CD4-positive, alpha-beta T cell treated with Interleukin-12 subunit alpha and Interleukin-12 subunit beta, for 1 hour (primary cell): ENCODE data around the gene TOM1.
A peak's percentile ranks its signal among the peaks of the same experiment; 100 is the strongest.

ENCODE experiments used
- DNase-seq: peaks from one replicate; pipeline ENCODE4 v3.0.0-alpha.2; 2020

The TOM1 gene

GRCh38 chr22:35299673-35300499, at the start of gene TOM1:
Gene TOM1, plus strand, starts transcription at chr22:35299894. Its CDS starts 35 bp downstream, at chr22:35299929.
- peak; percentile 98 for DNase-seq

GRCh38 chr22:35250156-35250555, 49.5 kb upstream of the TOM1 start:
- DNase-seq = no peak

DNA sequence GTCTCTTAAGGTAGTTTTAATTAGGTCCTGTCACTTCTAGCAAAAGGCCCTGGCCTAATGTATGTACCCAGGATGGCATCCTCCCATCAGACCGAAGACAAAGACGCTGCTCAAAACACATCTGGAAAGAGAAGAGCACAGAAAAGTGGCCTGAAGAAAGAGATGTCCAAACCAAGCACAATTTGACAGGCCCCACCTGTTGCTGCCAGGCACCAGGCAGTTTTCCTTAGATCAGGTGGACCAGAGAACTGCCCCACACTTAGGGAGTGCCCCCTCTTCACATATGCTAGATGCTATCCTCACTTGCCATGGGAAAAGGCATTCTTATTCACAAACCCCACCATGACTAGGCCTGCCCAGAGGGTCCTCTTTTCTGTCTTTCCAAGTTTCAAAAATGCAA, 45.7 kb upstream of the TOM1 start:
- DNase-seq = no peak

- no peak for DNase-seq
Observed at GRCh38 chr22:35257002-35257320, 42.7 kb upstream of the TOM1 start.

GRCh38 chr22:35257321-35258190, 42.1 kb upstream of the TOM1 start, which contains the start of gene HMGXB4:
Gene HMGXB4, plus strand, starts transcription at chr22:35257493. Its CDS starts 4,898 bp downstream, at chr22:35262391.
- peak; percentile 91 for DNase-seq

DNA sequence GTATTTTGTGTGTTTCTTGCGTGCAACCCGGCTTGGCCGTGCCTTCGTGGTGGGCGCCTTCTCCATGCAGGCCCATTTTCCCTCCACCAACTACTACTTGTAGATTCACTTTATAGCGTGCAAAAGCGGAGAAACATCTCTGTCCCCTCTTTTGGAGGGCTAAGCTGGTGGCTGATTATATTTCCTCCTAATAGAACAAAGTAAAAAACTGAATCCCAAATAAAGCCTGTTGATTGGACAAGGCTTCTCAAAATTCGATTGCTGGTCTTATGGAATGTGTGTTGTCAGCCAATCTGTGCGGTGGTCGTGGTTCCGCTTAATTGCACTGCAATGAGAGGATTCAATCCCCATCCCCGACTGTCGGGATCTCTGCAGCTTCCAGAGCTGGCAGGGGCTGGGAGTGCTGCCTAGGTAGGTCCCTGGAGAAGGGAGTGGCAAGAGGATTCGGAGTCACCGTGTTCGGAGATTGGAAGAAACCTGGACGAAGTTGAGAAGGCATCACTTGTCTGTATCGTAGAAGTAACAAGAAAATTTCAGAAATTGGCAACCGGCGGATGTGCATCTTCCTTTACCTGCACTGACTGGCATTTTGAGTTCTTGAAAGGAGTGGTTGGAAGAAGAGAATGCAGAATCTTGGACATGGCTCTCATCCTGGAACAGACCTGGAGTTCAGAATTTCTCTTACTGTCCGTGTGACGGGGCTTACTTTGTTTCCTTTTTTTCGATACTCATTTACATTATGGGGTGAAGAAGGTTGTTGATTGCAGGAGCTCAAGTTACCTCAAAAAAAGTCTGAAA, 41.3 kb upstream of the TOM1 start:
- DNase-seq = no peak

DNA sequence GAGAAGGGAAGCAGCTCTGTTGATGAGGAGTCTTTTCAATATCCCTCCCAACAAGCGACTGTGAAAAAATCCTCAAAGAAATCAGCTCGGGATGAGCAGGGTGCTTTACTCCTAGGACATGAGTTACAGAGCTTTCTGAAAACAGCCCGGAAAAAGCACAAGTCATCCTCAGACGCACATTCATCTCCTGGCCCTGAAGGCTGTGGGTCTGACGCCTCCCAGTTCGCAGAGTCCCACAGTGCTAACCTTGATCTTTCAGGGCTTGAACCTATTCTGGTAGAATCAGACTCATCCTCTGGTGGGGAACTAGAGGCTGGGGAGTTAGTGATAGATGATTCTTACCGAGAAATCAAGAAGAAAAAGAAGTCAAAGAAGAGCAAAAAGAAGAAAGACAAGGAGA, 34.7 kb upstream of the TOM1 start:
- no peak for DNase-seq

DNA sequence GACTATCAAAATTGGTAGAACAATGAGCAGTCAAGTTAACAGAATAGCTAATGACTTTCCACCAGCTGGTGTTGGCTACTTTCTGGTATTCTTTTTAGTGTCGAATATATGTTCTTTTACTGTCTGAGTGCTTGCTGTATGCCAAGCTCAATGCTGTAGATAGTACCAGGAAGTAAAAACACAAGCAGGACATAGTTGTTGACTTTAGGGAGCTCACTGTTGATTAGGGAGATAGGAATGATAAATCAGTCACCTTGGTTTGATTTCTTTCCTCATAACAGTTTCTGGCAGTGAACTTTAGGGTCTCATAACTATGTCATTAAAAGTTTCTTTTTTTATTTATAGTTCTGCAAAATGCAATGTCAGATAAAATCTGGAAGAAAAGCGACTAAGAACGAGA, 33.4 kb upstream of the TOM1 start:
- no peak for DNase-seq

- no peak for DNase-seq
Observed at GRCh38 chr22:35269630-35270029, 30.1 kb upstream of the TOM1 start.

DNA sequence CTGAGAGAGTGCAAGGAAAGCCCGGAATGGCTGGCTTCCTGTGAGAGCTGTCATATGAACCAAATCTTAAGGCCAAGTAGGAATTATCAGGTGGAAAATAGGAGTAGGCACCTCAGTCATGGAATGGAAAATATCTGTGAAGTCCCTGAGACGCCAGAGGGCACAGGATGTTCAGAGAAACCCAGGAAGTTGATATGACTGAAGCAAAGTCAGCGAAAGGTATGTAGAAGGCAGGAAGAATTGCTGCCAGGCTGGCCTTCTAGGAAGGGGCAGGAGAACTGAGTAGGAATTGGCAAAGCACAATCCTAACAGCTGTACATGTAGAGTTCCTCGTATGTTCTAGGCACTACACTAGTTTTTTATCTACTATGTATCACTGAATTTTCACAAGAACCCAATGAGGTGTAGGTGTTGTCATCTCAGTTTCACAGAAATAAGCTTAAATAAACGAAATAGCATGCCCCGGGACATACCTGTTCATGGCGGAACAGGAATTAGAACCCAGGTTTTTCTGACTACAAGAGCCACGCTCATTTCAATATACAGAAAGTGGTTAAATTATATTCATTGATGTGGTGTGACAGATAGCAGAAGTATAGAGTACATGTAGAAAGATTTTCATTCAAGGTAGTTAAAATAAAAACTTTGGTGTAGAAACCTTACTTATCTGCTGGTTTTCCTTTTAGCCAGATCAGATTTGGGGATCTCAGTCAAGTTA, 25.4 kb upstream of the TOM1 start:
- DNase-seq = peak; percentile 9

GRCh38 chr22:35275580-35275979, 24.1 kb upstream of the TOM1 start:
- no peak for DNase-seq

DNA sequence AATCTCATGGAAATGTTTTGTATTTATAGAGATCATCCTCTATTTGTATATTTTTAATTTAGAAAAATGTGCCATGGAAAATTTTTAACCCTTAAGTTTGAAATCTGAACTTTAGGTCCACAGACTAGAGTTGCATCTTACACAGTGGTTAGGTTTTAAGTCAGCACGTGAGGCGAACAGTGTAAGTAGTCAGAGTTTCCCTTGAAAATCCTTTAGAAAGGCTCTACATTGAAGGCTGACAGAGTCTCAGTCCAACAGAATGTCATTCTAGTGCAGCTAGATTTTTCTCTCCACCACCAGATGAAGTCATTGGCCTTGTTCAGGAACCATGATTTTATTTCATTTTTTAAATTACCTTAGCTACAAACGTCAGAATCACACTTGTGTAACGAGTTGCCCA, 23.7 kb upstream of the TOM1 start:
- DNase-seq = no peak

GRCh38 chr22:35288116-35288515, 11.6 kb upstream of the TOM1 start:
- no peak for DNase-seq

DNA sequence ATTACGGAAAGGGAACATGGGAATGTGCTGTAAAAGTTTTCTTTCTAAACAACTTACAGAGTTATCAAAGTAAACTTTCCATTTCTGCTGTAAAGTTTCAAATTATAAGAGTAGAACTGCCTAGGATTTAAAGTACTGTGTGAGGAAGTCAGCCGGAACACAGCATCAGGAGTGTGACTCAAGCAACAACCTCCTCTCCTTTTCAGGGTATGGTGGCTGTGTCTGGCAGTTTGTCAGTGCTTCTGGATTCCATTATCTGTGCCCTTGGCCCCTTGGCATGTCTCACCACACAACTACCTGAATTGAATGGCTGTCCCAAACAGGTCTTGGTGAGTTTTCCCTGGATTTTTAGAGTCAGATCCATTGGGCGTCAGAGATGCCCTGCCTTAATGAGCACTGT, 6.9 kb upstream of the TOM1 start:
- no peak for DNase-seq

DNA sequence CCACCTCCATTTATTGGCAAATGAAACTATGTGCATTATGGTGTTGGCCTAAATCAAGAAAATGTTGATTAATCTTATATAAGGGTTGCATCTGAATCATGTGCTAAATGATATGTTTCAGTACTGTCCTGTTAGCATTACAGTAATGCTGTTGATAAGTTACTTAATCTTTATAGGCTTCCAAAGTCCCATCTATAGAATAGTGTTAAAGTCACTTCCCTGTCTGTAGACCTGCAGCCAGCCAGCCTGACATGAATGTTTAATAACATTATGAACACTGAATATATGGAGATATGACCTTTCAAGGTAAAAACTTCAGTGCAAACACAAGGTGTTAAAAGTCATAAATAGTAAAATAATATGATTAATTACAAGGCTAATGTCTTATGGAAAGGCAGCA, 3.6 kb upstream of the TOM1 start:
- DNase-seq = no peak

DNA sequence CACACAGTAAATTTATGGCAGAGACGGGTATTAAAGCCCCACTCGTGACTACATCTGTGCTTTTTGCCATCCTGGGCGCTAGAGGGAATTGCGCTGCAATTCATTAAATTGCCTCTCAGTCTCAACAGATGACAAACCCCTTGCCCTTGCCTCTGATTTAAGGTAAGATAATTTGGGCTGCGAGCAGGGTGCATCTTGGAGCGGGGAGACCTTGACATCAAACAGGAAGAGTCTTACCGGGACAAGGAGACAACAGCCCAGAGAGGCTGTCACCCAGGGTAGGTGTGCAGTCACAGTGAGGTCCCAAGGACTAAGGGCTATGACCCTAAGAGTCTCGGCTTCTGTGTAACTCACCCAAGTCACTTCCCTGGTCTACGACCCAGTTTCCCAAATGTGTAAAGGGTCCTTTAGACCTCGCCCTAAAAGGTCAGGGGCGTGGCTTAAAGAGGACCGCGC, 449 bp upstream of the TOM1 start:
- no peak for DNase-seq

DNA sequence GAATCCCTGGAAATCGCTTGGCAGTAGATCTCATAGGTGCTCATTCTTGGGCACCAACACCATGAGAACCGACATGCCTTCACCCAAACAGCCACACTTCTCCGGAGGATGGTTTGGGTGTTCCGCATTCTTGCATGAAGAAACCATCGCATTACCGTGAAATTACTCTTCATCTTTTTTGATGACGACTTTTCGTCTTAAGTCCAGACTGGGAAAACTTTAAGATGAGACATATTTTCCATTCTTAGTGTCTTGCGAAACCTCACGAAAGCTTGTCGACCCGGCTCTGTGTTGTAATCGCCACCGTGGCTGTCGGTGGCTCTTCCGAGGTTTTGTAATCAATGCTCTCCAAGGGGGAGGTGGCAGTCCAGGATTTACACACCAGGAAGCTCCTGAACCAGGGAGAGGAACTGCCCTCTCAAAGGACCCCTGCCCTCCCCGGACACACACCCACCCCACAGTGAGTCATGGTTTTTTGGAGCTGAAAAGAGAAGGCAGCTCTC, 1.7 kb downstream of the TOM1 start:
- DNase-seq = peak; percentile 21

- DNase-seq = no peak
Observed at GRCh38 chr22:35303029-35303624, 3.4 kb downstream of the TOM1 start.

DNA sequence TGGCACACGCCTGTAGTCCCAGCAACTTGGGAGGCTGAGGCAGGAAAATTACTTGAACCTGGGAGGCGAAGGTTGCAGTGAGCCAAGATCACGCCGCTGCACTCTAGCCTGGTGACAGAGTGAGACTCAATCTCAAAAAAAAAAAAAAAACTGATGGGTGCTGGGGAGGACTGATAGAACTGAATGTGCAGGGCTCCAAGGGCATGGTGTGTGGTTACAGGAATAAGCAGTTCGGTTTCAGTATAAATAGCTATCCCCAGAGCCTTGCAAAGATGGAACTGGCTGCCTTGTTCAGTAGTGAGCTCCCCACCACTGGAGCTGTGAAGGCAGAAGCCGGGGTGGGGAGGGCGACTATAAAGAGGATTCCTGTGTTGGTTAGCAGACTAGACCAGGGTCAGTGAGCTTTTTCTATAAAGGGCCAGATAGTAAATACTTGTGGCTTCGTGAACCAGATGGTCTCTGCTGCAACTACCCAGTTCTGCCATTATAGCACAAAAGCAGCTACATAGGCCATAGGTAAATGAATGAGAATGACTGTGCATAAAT, 5.9 kb downstream of the TOM1 start:
- no peak for DNase-seq

DNA sequence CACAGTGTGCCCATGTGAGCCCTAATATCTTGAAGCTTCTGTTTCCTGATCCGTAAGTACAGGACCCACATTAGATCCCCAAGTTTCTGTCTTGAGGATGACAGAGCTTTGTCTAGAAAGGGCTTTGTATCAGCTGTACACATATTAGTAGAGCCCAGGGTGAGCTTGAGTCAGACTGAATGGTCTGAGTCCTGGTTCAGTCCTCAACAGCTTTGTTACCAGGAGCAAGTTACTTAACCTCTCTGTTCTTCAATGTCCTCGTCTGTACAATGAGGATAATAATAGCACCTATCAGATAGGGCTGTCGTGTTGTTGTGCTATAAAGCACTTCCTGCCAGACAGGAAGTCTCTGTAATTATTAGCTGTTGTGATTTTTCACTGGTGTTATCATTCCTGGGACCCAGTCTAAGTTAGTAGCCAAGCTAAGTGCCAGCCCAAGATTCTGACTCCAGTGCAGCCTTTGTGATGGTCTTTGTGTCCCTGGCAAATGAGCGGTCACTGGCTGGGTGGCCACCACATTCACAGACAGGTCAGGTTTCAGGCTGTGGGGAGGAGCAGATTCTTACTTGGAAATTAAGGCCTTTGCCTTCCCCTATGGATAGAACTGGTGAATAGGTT, 6.8 kb downstream of the TOM1 start:
- peak; percentile 58 for DNase-seq

GRCh38 chr22:35307372-35307771, 7.7 kb downstream of the TOM1 start:
- DNase-seq = no peak
